Gastroesophageal sphincter (tissue), 4 donors: ENCODE results near the gene ITLN1. TPM values are rescaled to one million over a fixed set of nuclear protein-coding genes. Genes with fewer than 3 reads are reported as not detected.

Source experiments
- ATAC-seq: fragments of 150-250 bp; one replicate; pipeline ENCODE4 v1.9.1; 2016; ENCODE audit warnings: mild to moderate bottlenecking, moderate library complexity
- H3K27ac ChIP-seq, 4 donors: fragments of 200-600 bp; sonication (generic) in 3 of 4; 1 replicate in 3 of 4; 2 replicates in 1 of 4; pipeline ENCODE4 v1.5.1; 2016 to 2019
- H3K27me3 ChIP-seq: fragments of 200-600 bp; sonication (generic); one replicate; pipeline ENCODE4 v1.5.1; 2019
- H3K36me3 ChIP-seq, 2 donors: fragments of 200-600 bp; sonication (generic); one replicate each; pipeline ENCODE4 v1.5.1; 2019; ENCODE audit warnings: control low read depth in 1 of 2
- H3K4me1 ChIP-seq, 3 donors: fragments of 200-600 bp; sonication (generic); 1 replicate in 2 of 3; 2 replicates in 1 of 3; pipeline ENCODE4 v1.5.1; 2016 to 2019; ENCODE audit warnings: control low read depth in 2 of 3
- H3K4me3 ChIP-seq, 2 donors: fragments of 200-600 bp; sonication (generic); one replicate each; pipeline ENCODE4 v1.5.1; 2019; ENCODE audit warnings: mild to moderate bottlenecking in 1 of 2, moderate library complexity in 1 of 2
- H3K9me3 ChIP-seq, 3 donors: fragments of 200-600 bp; sonication (generic); one replicate each; pipeline ENCODE4 v1.5.1; 2017 to 2019; ENCODE audit warnings: control low read depth in 2 of 3
- CTCF ChIP-seq, 4 experiments: fragments of 200-600 bp in 2 of 4; fragments of 450-650 bp in 2 of 4; sonication (generic) in 1 of 4; IDR thresholded peaks; one replicate each; pipeline ENCODE4 v1.5.1; 2017 to 2019; ENCODE audit warnings: antibody characterized with exemption in 4 of 4, mild to moderate bottlenecking in 2 of 4, moderate library complexity in 2 of 4
- EP300 ChIP-seq: sonication (generic); formaldehyde crosslinking; IDR thresholded peaks from one replicate; pipeline ENCODE4 v1.6.1; 2017; ENCODE audit warnings: antibody characterized with exemption, mild to moderate bottlenecking
- POLR2A ChIP-seq, 2 donors: fragments of 450-650 bp; IDR thresholded peaks; one replicate each; pipeline ENCODE4 v1.6.1; 2017; ENCODE audit warnings: antibody characterized with exemption in 2 of 2, mild to moderate bottlenecking in 2 of 2, moderate library complexity in 1 of 2
- POLR2AphosphoS5 ChIP-seq: sonication (generic); formaldehyde crosslinking; IDR thresholded peaks from one replicate; pipeline ENCODE4 v1.6.1; 2017; ENCODE audit warnings: antibody characterized with exemption
- WGBS, 2 donors: methylation state at CpG; one replicate each; pipeline ENCODE4 v1.1.5; 2018; ENCODE audit warnings: low coverage in 1 of 2; 5-methylcytosine and 5-hydroxymethylcytosine counted together
- total RNA-seq, 4 donors: library from RNA; depleted of rRNA; stranded (reverse); fragments of >200 nt; gene quantifications; one replicate each; pipeline ENCODE4 v1.1.0, GENCODE V29; 2016

The ITLN1 gene
- total RNA-seq, 4 donors from 2014 or later = 0.46 to 1.9 TPM; not detected in 2

GRCh38 chr1:160863061-160863773, 21.8 kb downstream of the ITLN1 start:
- no peak for ATAC-seq
- no peaks in the 10 kb centered on the region for H3K4me1 ChIP-seq
- TF ChIP-seq EP300 (no peak), POLR2A (IDR thresholded peaks at IDR 0.05) (no peak), POLR2AphosphoS5 (no peak), CTCF (IDR thresholded peaks at IDR 0.05) (no peak)
- 76 to 100% methylated on average over 1 to 10 of the region's 11 CpGs for WGBS, 2 donors
- H3K27ac ChIP-seq = no peak overlapping the region
- no peaks in the 10 kb centered on the region for H3K36me3 ChIP-seq
- H3K4me3 ChIP-seq = no peak overlapping the region
- H3K27me3 ChIP-seq = peaks cover 10% of the 10 kb centered on the region
- H3K9me3 ChIP-seq = no peaks in the 10 kb centered on the region

GRCh38 chr1:160862203-160863060, 22.5 kb downstream of the ITLN1 start, which contains the start of gene CD244:
Gene CD244 (minus strand): TSS chr1:160862887. CDS start chr1:160862677, 210 bp downstream.
- Histone ChIP-seq H3K9me3 (no peaks in the 10 kb centered on the region), H3K27me3 (peaks cover 10% of the 10 kb centered on the region), H3K36me3 (no peaks in the 10 kb centered on the region), H3K27ac (no peak within 1 kb of the TSS), H3K4me1 (no peaks in the 10 kb centered on the region), H3K4me3 (no peak within 1 kb of the TSS)
- no peak for TF ChIP-seq POLR2AphosphoS5
- TF ChIP-seq CTCF (IDR thresholded peaks at IDR 0.05) = no peak
- TF ChIP-seq EP300 = no peak
- ATAC-seq = no peak
- whole genome bisulfite sequencing, 2 donors = 10 to 30% methylated on average over 2 to 4 of the region's 12 CpGs

- ATAC-seq = no peak
- Histone ChIP-seq H3K4me1 (no peaks in the 10 kb centered on the region), H3K4me3 (no peak overlapping the region), H3K9me3 (no peaks in the 10 kb centered on the region), H3K27me3 (peaks cover 10% of the 10 kb centered on the region), H3K36me3 (no peaks in the 10 kb centered on the region), H3K27ac (no peak overlapping the region)
- WGBS, 2 donors = 39% methylated on average over 4 of the region's 5 CpGs; no CpG with 5 or more reads in 1 of the 2 donors
- TF ChIP-seq EP300 (no peak), POLR2AphosphoS5 (no peak), CTCF (IDR thresholded peaks at IDR 0.05) (no peak), POLR2A (IDR thresholded peaks at IDR 0.05) (no peak)
Observed at GRCh38 chr1:160860840-160861505, 24.0 kb downstream of the ITLN1 start.

- no peak for ATAC-seq
- TF ChIP-seq CTCF (IDR thresholded peaks at IDR 0.05) (no peak), POLR2A (IDR thresholded peaks at IDR 0.05) (no peak), POLR2AphosphoS5 (no peak), EP300 (no peak)
- no peak overlapping the region for H3K4me3 ChIP-seq
- no peaks in the 10 kb centered on the region for H3K36me3 ChIP-seq
- no peaks in the 10 kb centered on the region for H3K4me1 ChIP-seq
- no peaks in the 10 kb centered on the region for H3K9me3 ChIP-seq
- WGBS, 2 donors = 77 to 80% methylated on average over 5 of the region's 5 CpGs
- peaks cover 10% of the 10 kb centered on the region for H3K27me3 ChIP-seq
- H3K27ac ChIP-seq = no peak overlapping the region
Observed at GRCh38 chr1:160859166-160859565, 25.8 kb downstream of the ITLN1 start.
